HG02623 (cell line): ENCODE measurements around the gene TLE1.

Experiments
- ATAC-seq: cut with Tn5 transposase; IDR thresholded peaks from one replicate; pipeline ENCODE4 v1.9.1; 2021; ENCODE audit warnings: moderate library complexity; ENCODE audit not compliant: unreplicated experiment

Gene TLE1

GRCh38 chr9:81556923-81557322, 132.4 kb downstream of the TLE1 start:
- no peak for ATAC-seq

- ATAC-seq: no peak
Measured at GRCh38 chr9:81552581-81552991, 136.8 kb downstream of the TLE1 start.

GRCh38 chr9:81550207-81550583, 139.2 kb downstream of the TLE1 start:
- ATAC-seq: no peak

- no peak for ATAC-seq
Measured at GRCh38 chr9:81549500-81550206, 139.7 kb downstream of the TLE1 start.

- ATAC-seq: no peak
Measured at GRCh38 chr9:81548911-81549310, 140.4 kb downstream of the TLE1 start.

- ATAC-seq: no peak
Measured at GRCh38 chr9:81546489-81546888, 142.9 kb downstream of the TLE1 start.

GRCh38 chr9:81543695-81544094, 145.7 kb downstream of the TLE1 start:
- ATAC-seq: no peak

GRCh38 chr9:81542118-81542889, 147.0 kb downstream of the TLE1 start:
- no peak for ATAC-seq

- no peak for ATAC-seq
Measured at GRCh38 chr9:81540142-81540710, 149.1 kb downstream of the TLE1 start.

- ATAC-seq: no peak
Measured at GRCh38 chr9:81539317-81539716, 150.0 kb downstream of the TLE1 start.

GRCh38 chr9:81538890-81539289, 150.5 kb downstream of the TLE1 start:
- ATAC-seq: no peak

- ATAC-seq: no peak
Measured at GRCh38 chr9:81537964-81538363, 151.4 kb downstream of the TLE1 start.

- ATAC-seq: no peak
Measured at GRCh38 chr9:81536242-81537025, 152.9 kb downstream of the TLE1 start.

- no peak for ATAC-seq
Measured at GRCh38 chr9:81535542-81536241, 153.7 kb downstream of the TLE1 start.

- ATAC-seq: no peak
Measured at GRCh38 chr9:81534138-81534875, 155.0 kb downstream of the TLE1 start.
